ENCODE results near the gene PCED1A.

PCED1A gene

GRCh38 chr20:2851086-2851485, 10.6 kb upstream of the PCED1A start:
- H3K36me3 ChIP-seq (ENCODE audit: insufficient read depth, low read length), result no peaks in the 10 kb centered on the region
- no peak overlapping the region for H3K4me3 ChIP-seq (ENCODE audit: low read length, poor library complexity, severe bottlenecking)
- H2AFZ ChIP-seq (ENCODE audit: low read length), result no peak overlapping the region
- peaks cover 3% of the 10 kb centered on the region; the same call in 1 of the 2 replicates for H3F3A ChIP-seq (ENCODE audit: low read depth)
- no peak for TF ChIP-seq EZH2phosphoT487 (IDR thresholded peaks at IDR 0.05; ENCODE audit: borderline replicate concordance)
- no peak for TF ChIP-seq CTCF (conservative IDR thresholded peaks at IDR 0.05; ENCODE audit: low read length)
- no peaks in the 10 kb centered on the region for H3K9me2 ChIP-seq (replicated peaks; ENCODE audit: low read depth, low read length)
- H3K27me3 ChIP-seq (ENCODE audit: insufficient read depth, low read length, poor library complexity, severe bottlenecking), result no peaks in the 10 kb centered on the region
- no peak overlapping the region for H3K9ac ChIP-seq (ENCODE audit: low read depth, low read length, poor library complexity, severe bottlenecking)
- no peaks in the 10 kb centered on the region for H3K9me3 ChIP-seq (ENCODE audit: insufficient read depth, low read depth, low read length)
- H3K79me2 ChIP-seq (ENCODE audit: insufficient read depth, low read length), result no peaks in the 10 kb centered on the region
- H4K20me1 ChIP-seq (ENCODE audit: insufficient read depth, low read length, poor library complexity, severe bottlenecking), result no peaks in the 10 kb centered on the region
- no peak overlapping the region for H3K4me2 ChIP-seq (ENCODE audit: low read depth, low read length, poor library complexity, severe bottlenecking)
- peaks cover 16% of the 10 kb centered on the region for H3K4me1 ChIP-seq (ENCODE audit: insufficient read depth, low read length, poor library complexity, severe bottlenecking)

- no peaks in the 10 kb centered on the region for H3K9me2 ChIP-seq (replicated peaks; ENCODE audit: low read depth, low read length)
- peaks cover 3% of the 10 kb centered on the region; the same call in 1 of the 2 replicates for H3F3A ChIP-seq (ENCODE audit: low read depth)
- H3K27me3 ChIP-seq (ENCODE audit: insufficient read depth, low read length, poor library complexity, severe bottlenecking), result no peaks in the 10 kb centered on the region
- H3K4me3 ChIP-seq (ENCODE audit: low read length, poor library complexity, severe bottlenecking), result no peak overlapping the region
- H3K9ac ChIP-seq (ENCODE audit: low read depth, low read length, poor library complexity, severe bottlenecking), result no peak overlapping the region
- TF ChIP-seq CTCF (conservative IDR thresholded peaks at IDR 0.05; ENCODE audit: low read length) (no peak), EZH2phosphoT487 (IDR thresholded peaks at IDR 0.05; ENCODE audit: borderline replicate concordance) (no peak)
- H3K36me3 ChIP-seq (ENCODE audit: insufficient read depth, low read length), result no peaks in the 10 kb centered on the region
- H3K9me3 ChIP-seq (ENCODE audit: insufficient read depth, low read depth, low read length), result no peaks in the 10 kb centered on the region
- H3K79me2 ChIP-seq (ENCODE audit: insufficient read depth, low read length), result no peaks in the 10 kb centered on the region
- no peaks in the 10 kb centered on the region for H4K20me1 ChIP-seq (ENCODE audit: insufficient read depth, low read length, poor library complexity, severe bottlenecking)
- H2AFZ ChIP-seq (ENCODE audit: low read length), result no peak overlapping the region
- no peak overlapping the region for H3K4me2 ChIP-seq (ENCODE audit: low read depth, low read length, poor library complexity, severe bottlenecking)
- peaks cover 16% of the 10 kb centered on the region for H3K4me1 ChIP-seq (ENCODE audit: insufficient read depth, low read length, poor library complexity, severe bottlenecking)
These were observed 9.1 kb upstream of the PCED1A start for GRCh38 chr20:2849529-2849928.

- no peaks in the 10 kb centered on the region for H3K36me3 ChIP-seq (ENCODE audit: insufficient read depth, low read length)
- no peak overlapping the region for H2AFZ ChIP-seq (ENCODE audit: low read length)
- no peaks in the 10 kb centered on the region for H3K27me3 ChIP-seq (ENCODE audit: insufficient read depth, low read length, poor library complexity, severe bottlenecking)
- no peaks in the 10 kb centered on the region for H3K9me2 ChIP-seq (replicated peaks; ENCODE audit: low read depth, low read length)
- TF ChIP-seq CTCF (conservative IDR thresholded peaks at IDR 0.05; ENCODE audit: low read length), result no peak
- no peak for TF ChIP-seq EZH2phosphoT487 (IDR thresholded peaks at IDR 0.05; ENCODE audit: borderline replicate concordance)
- H4K20me1 ChIP-seq (ENCODE audit: insufficient read depth, low read length, poor library complexity, severe bottlenecking), result no peaks in the 10 kb centered on the region
- no peaks in the 10 kb centered on the region for H3K9me3 ChIP-seq (ENCODE audit: insufficient read depth, low read depth, low read length)
- H3K4me1 ChIP-seq (ENCODE audit: insufficient read depth, low read length, poor library complexity, severe bottlenecking), result peaks cover 23% of the 10 kb centered on the region
- no peak overlapping the region for H3K4me2 ChIP-seq (ENCODE audit: low read depth, low read length, poor library complexity, severe bottlenecking)
- no peak overlapping the region for H3K4me3 ChIP-seq (ENCODE audit: low read length, poor library complexity, severe bottlenecking)
- H3K9ac ChIP-seq (ENCODE audit: low read depth, low read length, poor library complexity, severe bottlenecking), result no peak overlapping the region
- H3K79me2 ChIP-seq (ENCODE audit: insufficient read depth, low read length), result no peaks in the 10 kb centered on the region; the same call in 1 of the 2 replicates
- peaks cover 3% of the 10 kb centered on the region; the same call in 1 of the 2 replicates for H3F3A ChIP-seq (ENCODE audit: low read depth)
These were observed 7.3 kb upstream of the PCED1A start for GRCh38 chr20:2847802-2848201.
